Fibroblast of lung (primary cell): ENCODE measurements around the gene PPP1R9A. TPM values are rescaled to one million over a fixed set of nuclear protein-coding genes. Genes with fewer than 3 reads are reported as not detected.

Experiments
- DNase-seq, 2 donors: peaks; one replicate each; pipeline versions ENCODE4 v3.0.0 to v3.0.0-alpha.2; 2010; ENCODE audit warnings: low read depth in 2 of 2
- H2AFZ ChIP-seq: 2 replicates; pipeline ENCODE4 v1.5.1; 2012; ENCODE audit warnings: low read length, control low read depth, inconsistent platforms
- H3K27ac ChIP-seq: 2 replicates; pipeline ENCODE4 v1.5.1; 2011; ENCODE audit warnings: low read length, control low read depth; ENCODE audit not compliant: insufficient read depth
- H3K27me3 ChIP-seq: 2 replicates; pipeline ENCODE4 v1.5.1; 2011; ENCODE audit warnings: mild to moderate bottlenecking, low read length; ENCODE audit not compliant: control insufficient read depth, insufficient read depth
- H3K36me3 ChIP-seq: 2 replicates; pipeline ENCODE4 v1.5.1; 2011; ENCODE audit warnings: low read length; ENCODE audit not compliant: control insufficient read depth, insufficient read depth
- H3K4me1 ChIP-seq: 2 replicates; pipeline ENCODE4 v1.5.1; 2011; ENCODE audit warnings: low read length; ENCODE audit not compliant: control insufficient read depth, insufficient read depth; ENCODE audit errors: extremely low read depth
- H3K4me2 ChIP-seq: 2 replicates; pipeline ENCODE4 v1.5.1; 2011; ENCODE audit warnings: low read length, control low read depth; ENCODE audit not compliant: insufficient read depth; ENCODE audit errors: extremely low read depth
- H3K4me3 ChIP-seq, 4 experiments: fragments of 200-600 bp in 1 of 4; sonication (generic) in 1 of 4; replicated peaks in 1 of 4; 2 replicates each; pipeline ENCODE4 v1.5.1; 2011 to 2016; ENCODE audit warnings: low read length in 4 of 4, low read depth in 3 of 4, mild to moderate bottlenecking in 3 of 4, control low read depth in 2 of 4, inconsistent platforms in 1 of 4, mixed read lengths in 1 of 4; ENCODE audit not compliant: insufficient read depth in 1 of 4; ENCODE audit errors: control extremely low read depth in 1 of 4
- H3K79me2 ChIP-seq: 2 replicates; pipeline ENCODE4 v1.5.1; 2012; ENCODE audit warnings: mild to moderate bottlenecking, low read length, inconsistent platforms; ENCODE audit not compliant: control insufficient read depth, insufficient read depth
- H3K9ac ChIP-seq: 2 replicates; pipeline ENCODE4 v1.5.1; 2011; ENCODE audit warnings: mild to moderate bottlenecking, low read length, control low read depth; ENCODE audit not compliant: insufficient read depth
- H3K9me3 ChIP-seq: 2 replicates; pipeline ENCODE4 v1.5.1; 2012; ENCODE audit warnings: low read depth, low read length; ENCODE audit not compliant: control insufficient read depth, insufficient read depth
- H4K20me1 ChIP-seq: 2 replicates; pipeline ENCODE4 v1.5.1; 2011; ENCODE audit warnings: low read length; ENCODE audit not compliant: control insufficient read depth, insufficient read depth; ENCODE audit errors: extremely low read depth
- CTCF ChIP-seq, 2 donors: IDR thresholded peaks in 1 of 2; conservative IDR thresholded peaks in 1 of 2; 1 replicate in 1 of 2; 2 replicates in 1 of 2; pipeline ENCODE4 v1.5.1; 2011 to 2012; ENCODE audit warnings: low read length in 2 of 2, control low read depth in 1 of 2, inconsistent platforms in 1 of 2, low read depth in 1 of 2, mild to moderate bottlenecking in 1 of 2
- EZH2 ChIP-seq: IDR thresholded peaks from 2 replicates; pipeline ENCODE4 v1.5.1; 2012; ENCODE audit warnings: low read length, control low read depth, mild to moderate bottlenecking; ENCODE audit errors: missing control alignments
- polyA plus RNA-seq, 2 donors: library from polyadenylated mRNA; depleted of rRNA in 1 of 2; stranded (reverse) in 1 of 2; unstranded in 1 of 2; fragments of >200 nt; gene quantifications; 2 replicates each; pipeline ENCODE4 v1.2.1, GENCODE V29; 2011 to 2012; ENCODE audit warnings: missing spikeins in 1 of 2
- total RNA-seq: library from RNA; depleted of rRNA; stranded (reverse); fragments of >200 nt; gene quantifications from 2 replicates; pipeline ENCODE4 v1.2.1, GENCODE V29; 2014

Gene PPP1R9A
- total and polyA plus RNA-seq, 2 donors (not counting 1 experiment from before 2014, with no cell fraction given), result 0.68 to 3.3 TPM

GRCh38 chr7:95240921-95241320, 333.5 kb downstream of the PPP1R9A start:
- Histone ChIP-seq H4K20me1 (no peaks in the 10 kb centered on the region), H3K9me3 (no peaks in the 10 kb centered on the region), H3K4me2 (no peak overlapping the region), H3K4me3 (no peak overlapping the region), H3K36me3 (no peaks in the 10 kb centered on the region), H3K4me1 (no peaks in the 10 kb centered on the region), H3K27ac (no peak overlapping the region), H2AFZ (no peak overlapping the region), H3K9ac (no peak overlapping the region), H3K79me2 (no peaks in the 10 kb centered on the region), H3K27me3 (no peaks in the 10 kb centered on the region)
- TF ChIP-seq EZH2, result no peak
- TF ChIP-seq CTCF (conservative IDR thresholded peaks at IDR 0.05 in 1 of 2, IDR thresholded peaks at IDR 0.05 in 1 of 2; ENCODE audit: low read depth in 1 of 2, low read length in 2 of 2), result no peak
- DNase-seq, result no peak

- H3K4me3 ChIP-seq, result no peak overlapping the region
- no peak overlapping the region for H2AFZ ChIP-seq
- H3K9ac ChIP-seq, result no peak overlapping the region
- H3K4me2 ChIP-seq, result no peak overlapping the region
- no peaks in the 10 kb centered on the region for H3K79me2 ChIP-seq
- DNase-seq, result no peak
- H3K9me3 ChIP-seq, result no peaks in the 10 kb centered on the region
- TF ChIP-seq EZH2 (no peak), CTCF (conservative IDR thresholded peaks at IDR 0.05 in 1 of 2, IDR thresholded peaks at IDR 0.05 in 1 of 2; ENCODE audit: low read depth in 1 of 2, low read length in 2 of 2) (no peak)
- H3K27ac ChIP-seq, result no peak overlapping the region
- no peaks in the 10 kb centered on the region for H3K27me3 ChIP-seq
- H4K20me1 ChIP-seq, result no peaks in the 10 kb centered on the region
- no peaks in the 10 kb centered on the region for H3K4me1 ChIP-seq
- H3K36me3 ChIP-seq, result no peaks in the 10 kb centered on the region
Measured at GRCh38 chr7:95242266-95242665, 334.9 kb downstream of the PPP1R9A start.

GRCh38 chr7:95244616-95245015, 337.2 kb downstream of the PPP1R9A start:
- H3K36me3 ChIP-seq, result no peaks in the 10 kb centered on the region
- H4K20me1 ChIP-seq, result no peaks in the 10 kb centered on the region
- no peaks in the 10 kb centered on the region for H3K9me3 ChIP-seq
- no peaks in the 10 kb centered on the region for H3K79me2 ChIP-seq
- no peak for TF ChIP-seq EZH2
- no peak for TF ChIP-seq CTCF (conservative IDR thresholded peaks at IDR 0.05 in 1 of 2, IDR thresholded peaks at IDR 0.05 in 1 of 2; ENCODE audit: low read depth in 1 of 2, low read length in 2 of 2)
- no peak overlapping the region for H2AFZ ChIP-seq
- no peaks in the 10 kb centered on the region for H3K4me1 ChIP-seq
- no peak overlapping the region for H3K4me2 ChIP-seq
- H3K27me3 ChIP-seq, result no peaks in the 10 kb centered on the region
- no peak overlapping the region for H3K9ac ChIP-seq
- no peak overlapping the region for H3K27ac ChIP-seq
- no peak overlapping the region for H3K4me3 ChIP-seq
- no peak for DNase-seq
